Measurements from ENCODE around the gene ARHGAP28. TPM values are rescaled to one million over a fixed set of nuclear protein-coding genes. Genes with fewer than 3 reads are reported as not detected.

ARHGAP28 gene
- total RNA-seq, 2 donors from 2014 or later = 16.3 to 16.5 TPM

GRCh38 chr18:6881034-6881820 is 151.7 kb downstream of the ARHGAP28 start:
- ATAC-seq = no peak
- TF ChIP-seq, protein P1, sequence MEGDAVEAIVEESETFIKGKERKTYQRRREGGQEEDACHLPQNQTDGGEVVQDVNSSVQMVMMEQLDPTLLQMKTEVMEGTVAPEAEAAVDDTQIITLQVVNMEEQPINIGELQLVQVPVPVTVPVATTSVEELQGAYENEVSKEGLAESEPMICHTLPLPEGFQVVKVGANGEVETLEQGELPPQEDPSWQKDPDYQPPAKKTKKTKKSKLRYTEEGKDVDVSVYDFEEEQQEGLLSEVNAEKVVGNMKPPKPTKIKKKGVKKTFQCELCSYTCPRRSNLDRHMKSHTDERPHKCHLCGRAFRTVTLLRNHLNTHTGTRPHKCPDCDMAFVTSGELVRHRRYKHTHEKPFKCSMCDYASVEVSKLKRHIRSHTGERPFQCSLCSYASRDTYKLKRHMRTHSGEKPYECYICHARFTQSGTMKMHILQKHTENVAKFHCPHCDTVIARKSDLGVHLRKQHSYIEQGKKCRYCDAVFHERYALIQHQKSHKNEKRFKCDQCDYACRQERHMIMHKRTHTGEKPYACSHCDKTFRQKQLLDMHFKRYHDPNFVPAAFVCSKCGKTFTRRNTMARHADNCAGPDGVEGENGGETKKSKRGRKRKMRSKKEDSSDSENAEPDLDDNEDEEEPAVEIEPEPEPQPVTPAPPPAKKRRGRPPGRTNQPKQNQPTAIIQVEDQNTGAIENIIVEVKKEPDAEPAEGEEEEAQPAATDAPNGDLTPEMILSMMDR (IDR thresholded peaks at IDR 0.05) = no peak
- no peak for TF ChIP-seq POLR2A (IDR thresholded peaks at IDR 0.05)
- DNase-seq = peak in 1 of 4 donors; percentile 25
- no peaks in the 10 kb centered on the region for H3K4me1 ChIP-seq
- no peaks in the 10 kb centered on the region for H3K36me3 ChIP-seq (replicated peaks in 1 of 2; ENCODE audit: insufficient read depth in 1 of 2, low read depth in 2 of 2)
- no peak overlapping the region for H3K27ac ChIP-seq
- H3K27me3 ChIP-seq = no peaks in the 10 kb centered on the region
- H3K4me3 ChIP-seq = no peak overlapping the region
- no peaks in the 10 kb centered on the region for H3K9me3 ChIP-seq
- intact Hi-C loops (cut with DNase I) = loop anchor here (10.0 kb wide), 1 partner anchor 1006 kb away; no protein-coding TSS in a partner anchor
- 45 to 54% methylated on average over 6 of the region's 6 CpGs for WGBS, 2 donors

DNA sequence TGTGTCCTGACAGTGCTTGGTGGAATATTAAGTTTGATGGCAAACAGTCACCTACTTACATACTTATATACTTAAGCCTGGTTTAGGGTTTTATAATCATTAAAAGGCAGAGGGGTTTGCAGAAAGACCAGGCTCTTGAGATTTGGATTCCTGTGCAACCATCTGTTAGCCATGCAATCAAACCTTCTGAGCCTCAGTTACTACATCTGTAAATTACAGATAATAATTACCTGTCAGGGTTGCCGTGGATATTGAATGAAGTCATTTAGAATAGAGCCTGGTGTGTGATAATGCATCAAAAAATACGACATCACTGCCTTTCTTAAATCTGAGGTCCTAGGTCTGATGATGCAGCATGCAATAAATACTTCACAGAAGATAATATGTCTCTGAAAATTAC is 152.9 kb downstream of the ARHGAP28 start:
- Histone ChIP-seq H3K36me3 (replicated peaks in 1 of 2; ENCODE audit: insufficient read depth in 1 of 2, low read depth in 2 of 2) (no peaks in the 10 kb centered on the region), H3K4me1 (no peaks in the 10 kb centered on the region), H3K27ac (no peak overlapping the region), H3K9me3 (no peaks in the 10 kb centered on the region), H3K27me3 (no peaks in the 10 kb centered on the region), H3K4me3 (no peak overlapping the region)
- DNase-seq (no peak), ATAC-seq (no peak)
- WGBS, 2 donors = 80 to 93% methylated on average over 2 of the region's 2 CpGs
- intact Hi-C loops (cut with DNase I) = loop anchor here (10.0 kb wide), 1 partner anchor 1008 kb away; no protein-coding TSS in a partner anchor
- no peak for TF ChIP-seq POLR2A (IDR thresholded peaks at IDR 0.05)
- TF ChIP-seq, protein P1 (IDR thresholded peaks at IDR 0.05) = no peak

DNA sequence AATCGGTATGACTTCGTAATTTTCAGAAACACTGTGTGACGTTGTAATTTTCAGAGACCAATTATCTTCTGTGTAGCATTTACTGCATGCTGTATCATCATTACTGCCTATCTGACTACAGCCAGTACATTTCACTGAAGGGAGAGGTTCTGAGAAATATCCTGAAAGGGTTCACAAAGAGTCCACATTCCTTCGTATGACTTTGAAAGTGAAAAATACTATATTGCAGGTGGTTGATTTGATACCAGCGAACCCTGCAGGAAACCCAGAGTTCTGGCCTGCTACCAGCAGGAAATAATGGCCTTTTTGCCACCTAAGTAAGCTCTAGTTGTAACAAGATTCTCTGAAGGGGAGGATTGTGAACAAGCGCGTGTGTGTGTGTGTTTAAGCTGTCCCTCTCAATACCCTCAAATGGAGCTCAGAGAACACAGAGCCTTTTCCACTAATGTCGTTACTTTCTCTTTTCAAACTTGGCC is 155.5 kb downstream of the ARHGAP28 start:
- H3K4me1 ChIP-seq = no peaks in the 10 kb centered on the region
- H3K36me3 ChIP-seq (replicated peaks in 1 of 2; ENCODE audit: insufficient read depth in 1 of 2, low read depth in 2 of 2) = no peaks in the 10 kb centered on the region
- H3K4me3 ChIP-seq = no peak overlapping the region
- ATAC-seq = no peak
- no peak overlapping the region for H3K27ac ChIP-seq
- no peaks in the 10 kb centered on the region for H3K27me3 ChIP-seq
- TF ChIP-seq, protein P1 (IDR thresholded peaks at IDR 0.05) = peak in 1 of 7 experiments; percentile 4
- no peak for TF ChIP-seq POLR2A (IDR thresholded peaks at IDR 0.05)
- WGBS, 2 donors = 77 to 80% methylated on average over 8 of the region's 8 CpGs
- intact Hi-C loops (cut with DNase I) = loop anchor here (5.0 to 10.0 kb wide), 2 partner anchors 343 to 1010 kb away; no protein-coding TSS in a partner anchor
- H3K9me3 ChIP-seq = no peaks in the 10 kb centered on the region
- no peak for DNase-seq

- 18 to 19% methylated on average over 4 of the region's 4 CpGs for WGBS, 2 donors
- Histone ChIP-seq H3K4me1 (no peaks in the 10 kb centered on the region), H3K36me3 (replicated peaks in 1 of 2; ENCODE audit: insufficient read depth in 1 of 2, low read depth in 2 of 2) (no peaks in the 10 kb centered on the region), H3K9me3 (no peaks in the 10 kb centered on the region), H3K27me3 (no peaks in the 10 kb centered on the region), H3K4me3 (no peak overlapping the region), H3K27ac (no peak overlapping the region)
- TF ChIP-seq POLR2A (IDR thresholded peaks at IDR 0.05) = no peak
- TF ChIP-seq, protein P1 (IDR thresholded peaks at IDR 0.05) = peak; percentile 51 to 81 (median 74)
- peak; percentile 75 for ATAC-seq
- intact Hi-C loops (cut with DNase I) = loop anchor here (5.0 to 10.0 kb wide), 2 partner anchors 344 to 1011 kb away; no protein-coding TSS in a partner anchor
- DNase-seq = peak; percentile 51 to 62 (median 54)
These were observed 156.7 kb downstream of the ARHGAP28 start for GRCh38 chr18:6885992-6886796.

Data from body of pancreas (tissue), 4 donors.